BJ (cell line): ENCODE results near the gene ST6GALNAC2. TPM values are rescaled to one million over a fixed set of nuclear protein-coding genes. Genes with fewer than 3 reads are reported as not detected.

Source experiments
- polyA plus RNA-seq: library from polyadenylated mRNA; depleted of rRNA; stranded (reverse); fragments of >200 nt; gene quantifications from 2 replicates; pipeline ENCODE4 v1.2.3, GENCODE V29; 2011; rRNA removed
- small RNA-seq: library from RNA; depleted of rRNA; stranded (forward); fragments of <200 nt; gene quantifications from one replicate; pipeline ENCODE3, GENCODE V24; 2012; ENCODE audit warnings: low replicate concordance, low read depth; ENCODE audit not compliant: insufficient read length

Gene ST6GALNAC2
- polyA plus RNA-seq, 1 experiment: 0.72 TPM

Small RNA genes within 50 kb of the gene (small RNA-seq; reads per million reads assigned to genes)
- not detected for gene AC015802.2
- gene SNORD1A: not detected
- 2,798 reads per million, percentile 98 among the genes with 10 or more reads in this experiment for gene SNORD1B

Other genes starting within 250 kb of the ST6GALNAC2 start
- 68.5 and 72.8 TPM in 2 replicates for gene PRPSAP1, start 231.9 kb downstream of the ST6GALNAC2 start, polyA plus RNA-seq
- 21.4 and 57.8 TPM in 2 replicates for gene SPHK1, start 201.3 kb downstream of the ST6GALNAC2 start, polyA plus RNA-seq
- gene UBE2O, start 132.7 kb downstream of the ST6GALNAC2 start, polyA plus RNA-seq: 7.0 and 11.1 TPM in 2 replicates
- not detected in 2 replicates for gene AANAT, start 118.3 kb downstream of the ST6GALNAC2 start, polyA plus RNA-seq
- gene RHBDF2, start 84.4 kb downstream of the ST6GALNAC2 start, polyA plus RNA-seq: 6.4 and 8.9 TPM in 2 replicates
- gene CYGB, start 48.2 kb downstream of the ST6GALNAC2 start, polyA plus RNA-seq: 1.1 and 1.4 TPM in 2 replicates
- 0.21 TPM in 1 of 2 replicates, not detected in the other for gene PRCD, start 45.8 kb downstream of the ST6GALNAC2 start, polyA plus RNA-seq
- not detected in 2 replicates for gene ST6GALNAC1, start 57.9 kb upstream of the ST6GALNAC2 start, polyA plus RNA-seq
- 298 and 300 TPM in 2 replicates for gene MXRA7, start 125.1 kb upstream of the ST6GALNAC2 start, polyA plus RNA-seq
- gene JMJD6, start 140.7 kb upstream of the ST6GALNAC2 start, polyA plus RNA-seq: 12.5 and 17.2 TPM in 2 replicates
- 35.0 and 49.8 TPM in 2 replicates for gene METTL23, start 141.0 kb upstream of the ST6GALNAC2 start, polyA plus RNA-seq
- 110 and 130 TPM in 2 replicates for gene SRSF2, start 151.5 kb upstream of the ST6GALNAC2 start, polyA plus RNA-seq
- gene MFSD11, start 152.3 kb upstream of the ST6GALNAC2 start, polyA plus RNA-seq: 18.6 and 27.9 TPM in 2 replicates